Ectodermal cell (in vitro differentiated cells): ENCODE results near the gene ARSG.
"Not testable (repeated sequence)": the region's sequence is repeated elsewhere in the genome, so short reads cannot be mapped to it uniquely, and the experiment has no call there.

Experiments used
- H3K27ac ChIP-seq: 2 replicates; pipeline ENCODE4 v1.7.0; 2013; ENCODE audit warnings: mild to moderate bottlenecking, low read depth, low read length; ENCODE audit not compliant: insufficient read depth, poor library complexity, severe bottlenecking
- H3K27me3 ChIP-seq: 2 replicates; pipeline ENCODE4 v1.7.0; 2013; ENCODE audit warnings: mild to moderate bottlenecking, low read length; ENCODE audit not compliant: insufficient read depth, control insufficient read depth, poor library complexity, severe bottlenecking
- H3K36me3 ChIP-seq: one replicate; pipeline ENCODE4 v1.7.0; 2013; ENCODE audit warnings: low read length; ENCODE audit not compliant: control insufficient read depth, insufficient read depth
- H3K4me1 ChIP-seq: one replicate; pipeline ENCODE4 v1.7.0; 2013; ENCODE audit warnings: low read length; ENCODE audit not compliant: control insufficient read depth, insufficient read depth
- H3K4me3 ChIP-seq: 2 replicates; pipeline ENCODE4 v1.7.0; 2013; ENCODE audit warnings: low read depth, low read length, control low read depth; ENCODE audit not compliant: insufficient read depth
- H3K9me3 ChIP-seq: 2 replicates; pipeline ENCODE4 v1.7.0; 2013; ENCODE audit warnings: mild to moderate bottlenecking, low read length, moderate library complexity; ENCODE audit not compliant: control insufficient read depth
- WGBS, 2 experiments: methylation state at CpG; one replicate each; pipeline ENCODE4 v1.1.7; 2013; ENCODE audit warnings: missing lambda C conversion rate in 2 of 2; 5-methylcytosine and 5-hydroxymethylcytosine counted together

The ARSG gene

GRCh38 chr17:68359791-68360535, 68.7 kb downstream of the ARSG start:
- H3K9me3 ChIP-seq = no peaks in the 10 kb centered on the region
- H3K4me1 ChIP-seq = peaks cover 4% of the 10 kb centered on the region
- H3K27ac ChIP-seq = no peak overlapping the region
- no peak overlapping the region for H3K4me3 ChIP-seq
- 91% methylated on average over 13 of the region's 13 CpGs for WGBS, 2 experiments
- no peaks in the 10 kb centered on the region for H3K36me3 ChIP-seq
- no peaks in the 10 kb centered on the region for H3K27me3 ChIP-seq

DNA sequence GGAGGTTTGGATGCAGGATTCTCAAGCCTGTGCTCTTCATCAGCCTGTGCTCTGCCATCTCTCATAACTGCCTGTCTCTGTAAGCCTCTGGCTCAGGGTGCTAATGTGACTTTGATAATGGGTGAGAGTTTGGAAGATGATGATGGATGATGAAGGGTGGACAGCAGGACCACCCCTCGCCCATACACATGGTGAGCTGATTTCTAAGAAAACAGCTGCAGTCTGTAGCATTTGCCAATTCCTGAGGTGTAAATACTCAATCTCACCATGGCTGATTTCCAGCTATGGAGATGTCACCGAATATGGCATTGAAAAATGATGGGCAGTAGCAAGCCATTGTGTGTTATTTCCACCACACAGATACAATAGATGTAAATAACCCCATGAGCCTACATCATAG, 74.2 kb downstream of the ARSG start:
- Histone ChIP-seq H3K27me3 (no peaks in the 10 kb centered on the region), H3K9me3 (no peaks in the 10 kb centered on the region), H3K4me1 (no peaks in the 10 kb centered on the region), H3K36me3 (no peaks in the 10 kb centered on the region), H3K4me3 (no peak overlapping the region), H3K27ac (no peak overlapping the region)
- WGBS, 2 experiments = 95 to 98% methylated on average over 1 to 2 of the region's 2 CpGs

DNA sequence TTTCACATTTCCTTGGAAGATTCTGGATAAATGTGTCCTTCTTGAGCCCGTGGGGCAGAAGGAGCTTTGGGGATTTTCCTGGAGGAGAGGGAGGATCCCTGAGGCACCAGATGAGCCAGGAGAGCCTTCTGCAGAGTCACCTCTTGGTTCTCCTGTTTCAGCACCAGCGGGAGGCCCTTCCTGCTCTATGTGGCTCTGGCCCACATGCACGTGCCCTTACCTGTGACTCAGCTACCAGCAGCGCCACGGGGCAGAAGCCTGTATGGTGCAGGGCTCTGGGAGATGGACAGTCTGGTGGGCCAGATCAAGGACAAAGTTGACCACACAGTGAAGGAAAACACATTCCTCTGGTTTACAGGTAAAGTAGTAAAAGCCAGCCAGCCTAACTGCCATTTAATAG, 77.1 kb downstream of the ARSG start:
- Histone ChIP-seq H3K27me3 (no peaks in the 10 kb centered on the region), H3K9me3 (no peaks in the 10 kb centered on the region), H3K4me1 (no peaks in the 10 kb centered on the region), H3K27ac (no peak overlapping the region), H3K4me3 (no peak overlapping the region), H3K36me3 (no peaks in the 10 kb centered on the region)
- WGBS, 2 experiments = 84% methylated on average over 5 of the region's 5 CpGs

GRCh38 chr17:68375566-68375965, 84.3 kb downstream of the ARSG start:
- Histone ChIP-seq H3K9me3 (no peaks in the 10 kb centered on the region), H3K36me3 (no peaks in the 10 kb centered on the region), H3K27ac (no peak overlapping the region), H3K4me1 (peaks cover 12% of the 10 kb centered on the region), H3K4me3 (no peak overlapping the region), H3K27me3 (no peaks in the 10 kb centered on the region)
- 95% methylated on average over 8 of the region's 8 CpGs for WGBS, 2 experiments

- peaks cover 12% of the 10 kb centered on the region for H3K4me1 ChIP-seq
- WGBS, 2 experiments = 91 to 95% methylated on average over 2 of the region's 2 CpGs
- not testable (repeated sequence) for H3K27ac ChIP-seq, H3K4me3 ChIP-seq, H3K36me3 ChIP-seq, H3K9me3 ChIP-seq, H3K27me3 ChIP-seq
Observed at GRCh38 chr17:68376178-68376577, 84.9 kb downstream of the ARSG start.

- Histone ChIP-seq H3K36me3 (no peaks in the 10 kb centered on the region), H3K27me3 (no peaks in the 10 kb centered on the region), H3K4me3 (no peak overlapping the region), H3K9me3 (no peaks in the 10 kb centered on the region), H3K4me1 (peaks cover 12% of the 10 kb centered on the region), H3K27ac (no peak overlapping the region)
- WGBS, 2 experiments = 70 to 71% methylated on average over 8 of the region's 8 CpGs
Observed at GRCh38 chr17:68377771-68378267, 86.5 kb downstream of the ARSG start.

DNA sequence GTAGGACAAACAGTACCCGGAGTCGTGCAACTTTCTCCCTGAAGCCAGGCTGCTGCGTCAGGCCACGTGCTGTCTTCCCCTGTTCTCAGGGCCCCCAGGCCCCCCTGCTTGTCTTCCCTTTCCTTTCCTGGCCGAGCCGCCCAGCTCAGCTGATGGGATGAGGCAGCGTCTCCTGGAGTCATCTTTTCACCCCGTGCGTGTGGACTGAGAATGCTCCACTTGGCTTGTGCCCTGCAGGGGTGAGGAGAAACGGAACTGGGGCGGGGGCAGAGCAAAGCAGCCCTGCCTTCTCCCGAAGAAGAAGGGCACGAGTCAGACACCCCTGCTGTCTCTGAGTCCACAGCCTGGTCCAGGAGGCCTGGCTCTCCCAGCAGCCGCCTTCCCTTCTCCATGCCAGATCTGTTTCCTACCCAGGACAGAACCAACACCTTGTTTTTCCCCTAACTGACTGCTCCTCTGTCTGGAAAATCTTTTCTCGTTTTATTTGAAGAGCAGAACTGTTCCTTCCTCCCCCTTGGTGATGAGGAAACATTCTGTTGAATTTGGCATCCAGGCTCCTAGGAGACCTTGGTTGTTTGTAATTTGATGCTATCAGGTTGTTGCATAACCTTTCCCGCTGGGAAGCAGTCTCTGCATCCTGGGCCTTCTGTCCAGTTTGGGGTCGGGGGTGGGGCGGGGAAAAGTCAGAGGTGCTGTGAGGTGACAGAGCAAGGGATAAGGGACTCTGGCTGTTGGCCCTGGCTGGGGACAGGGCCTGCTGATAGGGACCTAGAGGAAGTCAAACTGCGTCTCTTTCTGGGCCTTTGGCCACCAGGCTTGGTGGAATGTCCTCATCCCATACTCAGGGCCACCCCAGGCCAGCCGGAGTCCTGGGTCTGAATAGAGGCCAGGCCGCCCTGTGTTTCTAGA, 87.2 kb downstream of the ARSG start:
- H3K27ac ChIP-seq = peak overlapping the region; percentile 46

DNA sequence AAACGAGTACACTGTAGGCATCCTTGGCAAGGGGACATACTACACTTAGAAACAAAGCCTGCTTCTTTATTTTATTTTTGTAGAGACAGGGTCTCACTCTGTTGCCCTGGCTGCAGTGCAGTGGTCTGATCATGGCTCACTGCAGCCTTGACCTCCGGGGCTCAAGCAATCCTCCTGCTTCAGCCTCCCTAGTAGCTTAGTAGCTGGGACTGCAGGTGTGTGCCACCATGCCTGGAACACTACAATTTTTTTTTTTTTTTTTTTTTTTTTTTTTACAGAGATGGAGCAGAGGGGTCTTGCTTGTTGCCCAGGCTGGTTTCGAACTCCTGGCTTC, 87.8 kb downstream of the ARSG start:
- H3K27ac ChIP-seq = no peak overlapping the region
- no peaks in the 10 kb centered on the region for H3K36me3 ChIP-seq
- H3K4me3 ChIP-seq = no peak overlapping the region
- H3K27me3 ChIP-seq = no peaks in the 10 kb centered on the region
- WGBS, 2 experiments = 89 to 92% methylated on average over 3 of the region's 3 CpGs
- H3K9me3 ChIP-seq = no peaks in the 10 kb centered on the region
- peaks cover 12% of the 10 kb centered on the region for H3K4me1 ChIP-seq

More for the DNA sequence above, 87.2 kb downstream of the ARSG start:
- peaks cover 12% of the 10 kb centered on the region for H3K4me1 ChIP-seq
- 39 to 42% methylated on average over 21 of the region's 21 CpGs for WGBS, 2 experiments
- H3K27me3 ChIP-seq = no peaks in the 10 kb centered on the region
- H3K36me3 ChIP-seq = no peaks in the 10 kb centered on the region
- no peak overlapping the region for H3K4me3 ChIP-seq
- no peaks in the 10 kb centered on the region for H3K9me3 ChIP-seq

GRCh38 chr17:68379692-68380677, 88.7 kb downstream of the ARSG start:
- Histone ChIP-seq H3K9me3 (no peaks in the 10 kb centered on the region), H3K4me3 (no peak overlapping the region), H3K27me3 (no peaks in the 10 kb centered on the region), H3K27ac (no peak overlapping the region), H3K36me3 (no peaks in the 10 kb centered on the region), H3K4me1 (peaks cover 12% of the 10 kb centered on the region)
- WGBS, 2 experiments = 94 to 95% methylated on average over 11 of the region's 11 CpGs
